Measurements from ENCODE around the gene AP2A2. TPM values are rescaled to one million over a fixed set of nuclear protein-coding genes. Genes with fewer than 3 reads are reported as not detected.
A peak's percentile ranks its signal among the peaks of the same experiment; 100 is the strongest.

Gene AP2A2
- total RNA-seq, 2 experiments from 2014 or later: 36.3 to 52.2 TPM

GRCh38 chr11:921921-922678 lies 3.6 kb upstream of the AP2A2 start:
- peaks cover 2% of the 10 kb centered on the region for H3K36me3 Mint-ChIP-seq
- no peak overlapping the region for H3K27ac Mint-ChIP-seq
- no peaks in the 10 kb centered on the region for H3K9me3 Mint-ChIP-seq (ENCODE audit: low read depth)
- no peak for ATAC-seq
- CTCF ChIA-PET: interaction anchor here (1.2 to 2.7 kb wide), 2 partner anchors 11 to 73 kb away, joined by 3 to 10 read pairs; partner anchors contain the start of gene CHID1
- H3K4me1 Mint-ChIP-seq: peaks cover 9% of the 10 kb centered on the region
- no peaks in the 10 kb centered on the region for H3K27me3 Mint-ChIP-seq
- no peak overlapping the region for H3K4me3 Mint-ChIP-seq
- DNase-seq: no peak

GRCh38 chr11:923691-924405 lies 1.8 kb upstream of the AP2A2 start:
- H3K4me3 Mint-ChIP-seq: no peak overlapping the region
- H3K9me3 Mint-ChIP-seq (ENCODE audit: low read depth): no peaks in the 10 kb centered on the region
- CTCF ChIA-PET: interaction anchor here (2.2 kb wide), 1 partner anchor 12 kb away, joined by 16 read pairs; the partner anchor contains the start of gene CHID1
- ATAC-seq: no peak
- H3K27me3 Mint-ChIP-seq: no peaks in the 10 kb centered on the region
- peaks cover 4% of the 10 kb centered on the region for H3K36me3 Mint-ChIP-seq
- peaks cover 24% of the 10 kb centered on the region for H3K4me1 Mint-ChIP-seq
- no peak overlapping the region for H3K27ac Mint-ChIP-seq
- no peak for DNase-seq

GRCh38 chr11:924406-925157 lies 1.1 kb upstream of the AP2A2 start:
- H3K4me1 Mint-ChIP-seq: peaks cover 24% of the 10 kb centered on the region
- no peak for ATAC-seq
- no peaks in the 10 kb centered on the region for H3K27me3 Mint-ChIP-seq
- H3K9me3 Mint-ChIP-seq (ENCODE audit: low read depth): no peaks in the 10 kb centered on the region
- DNase-seq: no peak
- H3K27ac Mint-ChIP-seq: no peak overlapping the region
- no peak overlapping the region for H3K4me3 Mint-ChIP-seq
- CTCF ChIA-PET: interaction anchor here (1.0 to 2.2 kb wide), 6 partner anchors 9 to 76 kb away, joined by 3 to 16 read pairs (median 4); partner anchors contain the start of gene CHID1
- peaks cover 4% of the 10 kb centered on the region for H3K36me3 Mint-ChIP-seq

DNA sequence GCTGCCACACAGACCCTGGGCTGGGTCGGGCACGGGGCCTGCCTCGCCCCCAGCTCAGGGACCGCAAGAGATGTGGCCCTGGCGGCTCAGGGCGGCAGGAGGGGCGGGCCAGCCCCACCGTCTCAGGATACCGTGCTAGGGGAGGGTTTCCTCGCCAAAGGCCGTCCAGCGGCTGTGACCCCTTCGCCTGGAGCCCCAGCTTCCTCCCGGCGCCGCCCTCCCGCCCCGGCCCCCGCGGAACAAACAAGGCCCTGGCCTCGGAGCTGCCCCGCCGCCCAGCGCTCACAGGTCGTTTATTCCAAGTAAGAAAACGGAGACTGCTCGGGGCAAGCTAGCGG lies 543 bp upstream of the AP2A2 start:
- CTCF ChIA-PET: interaction anchor here (1.0 to 2.2 kb wide), 6 partner anchors 9 to 77 kb away, joined by 3 to 16 read pairs (median 4); partner anchors contain the start of gene CHID1
- DNase-seq (no peak), ATAC-seq (no peak)
- no peaks in the 10 kb centered on the region for H3K27me3 Mint-ChIP-seq
- H3K4me1 Mint-ChIP-seq: peaks cover 24% of the 10 kb centered on the region
- H3K9me3 Mint-ChIP-seq (ENCODE audit: low read depth): no peaks in the 10 kb centered on the region
- no peak overlapping the region for H3K27ac Mint-ChIP-seq
- H3K36me3 Mint-ChIP-seq: peaks cover 4% of the 10 kb centered on the region
- no peak overlapping the region for H3K4me3 Mint-ChIP-seq

GRCh38 chr11:926341-926916 lies 759 bp downstream of the AP2A2 start:
- Mint-ChIP-seq H3K9me3 (ENCODE audit: low read depth) (no peaks in the 10 kb centered on the region), H3K4me3 (peak overlapping the region; percentile 73), H3K4me1 (peaks cover 30% of the 10 kb centered on the region), H3K27ac (peak overlapping the region; percentile 70), H3K36me3 (peaks cover 4% of the 10 kb centered on the region), H3K27me3 (no peaks in the 10 kb centered on the region)
- DNase-seq (no peak), ATAC-seq (no peak)
- CTCF ChIA-PET: interaction anchor here (0.6 to 1.4 kb wide), 3 partner anchors 11 to 16 kb away, joined by 3 read pairs; partner anchors contain the start of gene CHID1

DNA sequence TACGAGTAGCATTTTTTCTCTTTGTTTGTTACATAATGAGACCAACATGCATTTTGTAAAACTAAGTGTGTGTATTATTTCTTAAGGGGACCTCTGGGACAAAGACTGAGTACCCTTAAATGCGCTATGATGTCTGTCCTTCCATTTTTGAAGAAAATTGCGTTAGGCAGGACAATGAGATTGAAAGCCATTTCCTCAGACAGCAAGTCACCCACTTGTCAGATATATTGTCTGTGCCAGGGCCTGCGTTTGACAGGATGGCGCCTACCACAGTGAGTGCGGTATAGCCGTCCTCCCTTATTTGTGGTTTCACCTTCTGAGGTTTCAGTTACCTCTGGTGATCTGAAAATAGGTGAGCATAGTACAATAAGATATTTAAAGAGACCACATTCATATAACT lies 2.2 kb downstream of the AP2A2 start:
- CTCF ChIA-PET: interaction anchor here (0.9 to 1.2 kb wide), 4 partner anchors 9 to 124 kb away, joined by 3 to 5 read pairs (median 4); no protein-coding TSS in a partner anchor
- Mint-ChIP-seq H3K9me3 (ENCODE audit: low read depth) (no peaks in the 10 kb centered on the region), H3K4me3 (no peak overlapping the region), H3K27me3 (no peaks in the 10 kb centered on the region), H3K4me1 (peaks cover 35% of the 10 kb centered on the region), H3K27ac (no peak overlapping the region), H3K36me3 (peaks cover 4% of the 10 kb centered on the region)
- DNase-seq (peak; percentile 61), ATAC-seq (no peak)

DNA sequence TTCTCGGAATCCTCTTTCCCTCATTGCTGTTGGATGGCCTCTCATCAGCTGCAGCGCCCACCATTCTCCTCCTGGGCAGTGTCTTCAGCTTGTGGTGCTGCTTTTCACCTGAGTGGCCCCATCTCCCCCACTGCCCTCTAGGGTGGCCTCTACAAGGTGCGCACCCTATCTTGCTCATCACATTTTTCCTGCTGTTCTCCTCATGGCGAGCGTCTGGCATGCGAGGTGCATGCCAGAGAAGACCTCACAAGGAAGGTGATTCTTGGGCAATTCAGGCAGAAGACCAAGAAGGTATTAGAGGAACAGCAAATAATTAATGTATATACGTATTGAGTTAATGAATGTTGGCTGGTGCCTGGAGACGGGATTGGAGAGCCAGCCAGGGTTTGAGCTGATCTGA lies 3.1 kb downstream of the AP2A2 start:
- H3K9me3 Mint-ChIP-seq (ENCODE audit: low read depth): no peaks in the 10 kb centered on the region
- no peak overlapping the region for H3K27ac Mint-ChIP-seq
- H3K27me3 Mint-ChIP-seq: no peaks in the 10 kb centered on the region
- H3K4me3 Mint-ChIP-seq: no peak overlapping the region
- ATAC-seq: no peak
- peaks cover 4% of the 10 kb centered on the region for H3K36me3 Mint-ChIP-seq
- DNase-seq: no peak
- peaks cover 39% of the 10 kb centered on the region for H3K4me1 Mint-ChIP-seq
- CTCF ChIA-PET: interaction anchor here (1.2 kb wide), 2 partner anchors 8 to 123 kb away, joined by 3 to 4 read pairs; no protein-coding TSS in a partner anchor

GRCh38 chr11:929405-929804 lies 3.7 kb downstream of the AP2A2 start:
- DNase-seq (no peak), ATAC-seq (no peak)
- Mint-ChIP-seq H3K36me3 (peaks cover 4% of the 10 kb centered on the region), H3K4me1 (peaks cover 39% of the 10 kb centered on the region), H3K27me3 (no peaks in the 10 kb centered on the region), H3K27ac (no peak overlapping the region), H3K9me3 (ENCODE audit: low read depth) (no peaks in the 10 kb centered on the region), H3K4me3 (no peak overlapping the region)
- CTCF ChIA-PET: interaction anchor here (0.8 to 1.2 kb wide), 3 partner anchors 9 to 122 kb away, joined by 3 to 4 read pairs (median 3); no protein-coding TSS in a partner anchor

DNA sequence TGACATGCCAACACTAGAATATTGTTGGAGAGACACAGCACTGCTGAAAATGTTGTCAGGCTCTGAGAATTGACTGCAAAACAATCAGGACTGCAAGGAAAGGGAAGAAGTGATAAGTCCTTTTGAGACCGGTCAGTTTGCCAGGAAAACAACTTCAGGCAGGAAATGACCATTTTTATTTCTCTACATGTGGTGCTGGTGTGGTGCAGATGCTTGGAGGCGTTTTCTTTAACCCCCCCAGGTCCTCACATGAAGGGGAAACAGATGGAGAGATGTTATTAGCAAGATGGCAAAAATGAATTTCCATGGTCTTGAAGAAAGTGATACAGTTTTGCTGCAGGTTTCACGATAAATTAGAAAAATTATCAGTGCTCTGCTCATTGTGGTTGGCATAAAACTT lies 5.7 kb downstream of the AP2A2 start:
- Mint-ChIP-seq H3K27ac (no peak overlapping the region), H3K9me3 (ENCODE audit: low read depth) (no peaks in the 10 kb centered on the region), H3K27me3 (no peaks in the 10 kb centered on the region), H3K36me3 (peaks cover 4% of the 10 kb centered on the region), H3K4me1 (peaks cover 37% of the 10 kb centered on the region), H3K4me3 (no peak overlapping the region)
- no peak for ATAC-seq
- CTCF ChIA-PET: no interaction called here
- no peak for DNase-seq

DNA sequence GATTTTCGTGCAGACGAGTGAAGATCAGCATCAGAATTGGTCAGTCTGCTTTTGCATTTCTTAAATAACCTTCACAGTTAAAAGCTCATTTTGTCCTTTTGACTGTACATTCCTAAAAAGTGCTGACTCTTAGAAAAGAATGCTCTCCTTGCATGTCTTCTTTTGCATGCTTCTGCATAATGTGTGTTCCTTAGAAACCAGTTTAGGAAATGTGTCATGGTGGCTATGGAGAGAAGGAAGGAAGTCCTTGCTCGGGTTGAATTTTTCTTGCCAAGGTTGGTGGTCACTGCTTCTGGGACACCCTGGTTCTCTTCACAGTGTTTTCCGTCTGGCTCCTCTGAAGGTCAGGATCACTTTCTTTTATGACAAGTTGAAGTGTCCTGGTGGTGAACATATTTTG lies 6.8 kb downstream of the AP2A2 start:
- Mint-ChIP-seq H3K4me1 (peaks cover 34% of the 10 kb centered on the region), H3K9me3 (ENCODE audit: low read depth) (no peaks in the 10 kb centered on the region), H3K36me3 (peaks cover 2% of the 10 kb centered on the region), H3K4me3 (no peak overlapping the region), H3K27ac (no peak overlapping the region), H3K27me3 (no peaks in the 10 kb centered on the region)
- CTCF ChIA-PET: no interaction called here
- no peak for DNase-seq
- no peak for ATAC-seq

- CTCF ChIA-PET: interaction anchor here (1.0 to 1.2 kb wide), 3 partner anchors 23 to 112 kb away, joined by 3 to 5 read pairs (median 4); no protein-coding TSS in a partner anchor
- peaks cover 32% of the 10 kb centered on the region for H3K4me1 Mint-ChIP-seq
- H3K4me3 Mint-ChIP-seq: no peak overlapping the region
Measured at GRCh38 chr11:933142-933851, 7.6 kb downstream of the AP2A2 start.

GRCh38 chr11:933936-934335 lies 8.3 kb downstream of the AP2A2 start:
- CTCF ChIA-PET: interaction anchor here (1.0 to 1.6 kb wide), 4 partner anchors 8 to 111 kb away, joined by 3 to 5 read pairs (median 4); partner anchors contain the start of gene AP2A2
- Mint-ChIP-seq H3K4me1 (peaks cover 27% of the 10 kb centered on the region), H3K9me3 (ENCODE audit: low read depth) (no peaks in the 10 kb centered on the region), H3K27ac (no peak overlapping the region), H3K4me3 (no peak overlapping the region), H3K27me3 (no peaks in the 10 kb centered on the region), H3K36me3 (no peaks in the 10 kb centered on the region)
- no peak for DNase-seq
- no peak for ATAC-seq

More at GRCh38 chr11:933142-933851, 7.6 kb downstream of the AP2A2 start:
- no peak for DNase-seq
- ATAC-seq: no peak
- no peaks in the 10 kb centered on the region for H3K9me3 Mint-ChIP-seq (ENCODE audit: low read depth)
- no peaks in the 10 kb centered on the region for H3K27me3 Mint-ChIP-seq
- H3K27ac Mint-ChIP-seq: no peak overlapping the region
- H3K36me3 Mint-ChIP-seq: peaks cover 2% of the 10 kb centered on the region

Measured in activated CD8-positive, alpha-beta memory T cell treated with anti-CD3 and anti-CD28 coated beads, Interleukin-2, amount 10 ng/mL, durations not matched to agents 7 days and 5 days (primary cell).